GM19452 (cell line): ENCODE data around the gene TSPAN31.

Experiments used
- ATAC-seq: cut with Tn5 transposase; IDR thresholded peaks from one replicate; pipeline ENCODE4 v1.9.1; 2021; ENCODE audit not compliant: unreplicated experiment

Gene TSPAN31

GRCh38 chr12:57735198-57735855, 9.5 kb upstream of the TSPAN31 start:
- ATAC-seq: no peak

GRCh38 chr12:57735952-57736740, 8.7 kb upstream of the TSPAN31 start:
- ATAC-seq: no peak

- no peak for ATAC-seq
These were observed 7.9 kb upstream of the TSPAN31 start for GRCh38 chr12:57736741-57737466.

GRCh38 chr12:57737467-57738460, 7.1 kb upstream of the TSPAN31 start:
- no peak for ATAC-seq

GRCh38 chr12:57738661-57739237, 6.1 kb upstream of the TSPAN31 start, which contains the start of gene AGAP2:
TSS of gene AGAP2 (minus strand) at chr12:57738742. CDS start at chr12:57738246, 496 bp downstream.
- no peak for ATAC-seq

GRCh38 chr12:57739387-57739786, 5.5 kb upstream of the TSPAN31 start:
- no peak for ATAC-seq

- no peak for ATAC-seq
These were observed 4.8 kb upstream of the TSPAN31 start for GRCh38 chr12:57739914-57740538.

- peak; percentile 39 for ATAC-seq
These were observed 4.0 kb upstream of the TSPAN31 start for GRCh38 chr12:57740656-57741412.

- no peak for ATAC-seq
These were observed 3.4 kb upstream of the TSPAN31 start for GRCh38 chr12:57741413-57741789.

DNA sequence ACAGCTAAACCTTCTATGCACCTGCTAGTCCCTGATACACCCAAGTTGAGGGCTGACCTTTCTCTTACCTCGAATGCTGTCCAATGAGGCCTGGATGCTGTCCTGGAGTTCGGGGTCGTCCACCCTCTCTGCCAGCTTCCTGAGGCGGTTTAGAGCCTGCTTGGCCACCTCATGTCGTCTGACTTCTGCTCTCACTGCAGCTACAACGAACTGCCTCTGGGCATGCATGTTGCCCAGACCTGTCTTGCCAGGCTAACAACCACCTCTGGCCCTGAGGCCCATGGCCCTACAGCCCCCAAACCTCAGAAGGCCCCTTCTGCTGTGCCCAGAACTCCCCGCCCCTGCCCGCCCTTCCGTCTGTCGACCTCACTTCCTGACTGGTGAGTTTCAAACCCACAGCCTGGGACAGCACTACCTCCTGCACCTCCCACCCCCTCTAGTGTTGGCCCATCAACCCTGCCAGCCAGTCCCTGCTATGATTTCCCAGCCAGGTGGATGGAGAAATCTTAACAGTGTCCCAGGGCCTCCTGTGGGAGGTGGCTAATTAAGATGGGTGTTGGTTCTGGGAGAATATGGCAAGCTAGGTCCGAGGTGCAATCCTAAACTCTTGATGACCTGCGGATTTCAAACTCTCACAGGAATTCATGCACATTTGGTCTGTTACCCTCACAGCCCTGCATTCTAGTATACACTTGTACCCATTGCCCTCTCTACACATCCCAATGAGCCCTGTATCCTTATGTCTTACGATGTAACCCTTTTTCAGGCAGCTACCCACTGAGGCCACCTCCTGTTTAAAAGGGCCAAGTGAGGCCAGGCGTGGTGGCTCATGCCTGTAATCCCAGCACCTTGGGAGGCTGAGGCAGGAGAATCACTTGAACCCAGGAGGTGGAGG, 2.7 kb upstream of the TSPAN31 start:
- peak; percentile 46 for ATAC-seq

DNA sequence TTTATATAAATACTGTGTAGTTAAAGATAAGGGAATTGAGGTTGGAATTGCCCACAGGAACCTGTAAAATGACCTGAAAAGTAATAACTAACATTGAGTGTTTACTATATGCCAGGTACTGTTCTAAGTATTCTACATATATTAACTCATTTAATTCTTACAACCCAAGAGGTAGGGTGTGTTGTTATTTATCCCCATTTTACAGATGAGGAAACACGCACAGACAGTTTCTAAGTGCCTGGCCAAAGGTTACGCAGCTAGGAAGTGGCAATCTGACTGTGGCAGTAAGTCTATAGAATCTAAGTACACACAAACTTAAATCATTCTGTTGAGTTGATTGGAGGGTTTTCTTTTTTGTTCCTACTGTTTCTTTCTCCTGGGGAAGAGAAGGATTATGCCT, 1.1 kb upstream of the TSPAN31 start:
- ATAC-seq: no peak

DNA sequence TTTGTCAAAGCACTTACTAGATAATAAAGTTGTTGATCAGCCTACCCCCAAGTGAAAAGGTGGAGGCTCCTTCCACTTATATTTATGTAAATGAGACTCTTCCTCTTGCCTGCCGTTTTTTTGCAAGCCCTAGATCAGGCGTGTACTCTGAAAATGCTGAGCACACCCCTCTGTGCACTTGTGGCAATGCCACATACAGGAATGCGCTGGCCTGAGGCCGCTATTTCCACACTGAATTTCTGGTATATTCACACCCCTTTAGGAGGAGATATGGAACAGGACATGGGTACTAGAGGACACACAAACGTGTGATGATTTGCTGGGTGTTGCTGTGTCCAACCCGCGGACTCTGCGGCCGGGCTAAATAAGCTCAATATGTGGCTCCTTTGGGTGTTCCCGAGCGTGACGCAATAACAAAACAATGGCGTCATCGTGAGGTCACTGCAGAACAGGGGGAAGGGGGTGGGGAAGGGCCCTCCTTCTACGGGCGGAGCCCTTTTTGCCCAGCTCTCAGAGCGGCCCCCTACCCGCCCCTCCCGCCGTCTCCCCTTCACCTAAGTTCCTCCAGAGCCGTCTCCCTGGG, 554 bp upstream of the TSPAN31 start:
- ATAC-seq: peak; percentile 43

- ATAC-seq: no peak
These were observed 644 bp downstream of the TSPAN31 start for GRCh38 chr12:57745485-57745881.

DNA sequence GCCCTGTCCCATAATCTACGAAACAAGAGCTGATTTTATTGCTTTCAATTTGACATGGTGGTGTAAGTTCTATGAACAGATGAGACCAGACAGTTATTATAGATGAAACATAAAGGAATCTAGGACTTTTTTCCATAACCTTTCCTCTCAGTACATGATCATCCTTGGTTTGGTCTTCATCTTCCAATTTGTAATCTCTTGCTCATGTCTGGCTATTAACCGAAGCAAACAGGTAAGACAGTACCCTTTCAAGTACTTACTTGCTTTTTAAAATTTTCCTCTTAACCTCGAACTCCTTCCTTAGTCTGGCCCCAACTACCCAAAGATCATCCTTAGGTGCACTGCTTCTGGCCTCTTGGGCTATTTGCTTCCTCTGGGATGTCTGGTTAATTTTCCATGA, 1.2 kb downstream of the TSPAN31 start:
- ATAC-seq: no peak

- no peak for ATAC-seq
These were observed 4.2 kb downstream of the TSPAN31 start for GRCh38 chr12:57749061-57749460.

GRCh38 chr12:57750561-57751431, 6.0 kb downstream of the TSPAN31 start:
- no peak for ATAC-seq

DNA sequence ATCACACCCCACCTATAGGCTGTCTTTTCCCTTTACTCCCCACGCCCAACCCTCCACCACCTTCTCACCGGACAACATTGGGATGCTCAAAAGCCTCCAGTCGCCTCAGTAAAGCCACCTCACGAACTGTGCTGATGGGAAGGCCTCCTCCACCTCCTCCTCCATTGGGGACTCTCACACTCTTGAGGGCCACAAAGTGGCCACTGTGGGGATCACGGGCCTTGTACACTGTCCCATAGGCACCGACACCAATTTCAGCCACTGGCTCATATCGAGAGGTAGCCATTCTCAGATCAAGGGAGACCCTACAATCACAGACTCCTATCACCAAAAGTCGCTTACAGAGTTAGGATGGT, 6.6 kb downstream of the TSPAN31 start:
- no peak for ATAC-seq
